Endothelial cell of umbilical vein (primary cell): ENCODE measurements around the gene MED25.

ENCODE experiments used
- CTCF ChIP-seq, 2 donors: IDR thresholded peaks; 1 replicate in 1 of 2; 2 replicates in 1 of 2; pipeline ENCODE4 v1.5.1; 2011; ENCODE audit warnings: low read length in 2 of 2, mild to moderate bottlenecking in 2 of 2, moderate library complexity in 2 of 2, control low read depth in 1 of 2, inconsistent platforms in 1 of 2, low read depth in 1 of 2; ENCODE audit not compliant: insufficient read depth in 1 of 2; ENCODE audit errors: extremely low read depth in 1 of 2
- FOS ChIP-seq: IDR thresholded peaks from 2 replicates; pipeline ENCODE4 v1.6.1; 2011; ENCODE audit warnings: mild to moderate bottlenecking, low read length, moderate library complexity, borderline replicate concordance; ENCODE audit not compliant: insufficient read depth
- GATA2 ChIP-seq: IDR thresholded peaks from 2 replicates; pipeline ENCODE4 v1.7.0; 2011; ENCODE audit warnings: low read depth, mild to moderate bottlenecking, moderate library complexity, mixed read lengths, low read length; ENCODE audit not compliant: insufficient read length, insufficient read depth
- POLR2A ChIP-seq: IDR thresholded peaks from 2 replicates; pipeline ENCODE4 v1.6.1; 2012; ENCODE audit warnings: low read depth, mild to moderate bottlenecking, control low read depth, low read length
- POLR2AphosphoS5 ChIP-seq: IDR thresholded peaks from 2 replicates; pipeline ENCODE4 v1.6.1; 2012; ENCODE audit warnings: low read depth, mild to moderate bottlenecking, control low read depth, low read length, moderate library complexity; ENCODE audit not compliant: insufficient read depth

DNA sequence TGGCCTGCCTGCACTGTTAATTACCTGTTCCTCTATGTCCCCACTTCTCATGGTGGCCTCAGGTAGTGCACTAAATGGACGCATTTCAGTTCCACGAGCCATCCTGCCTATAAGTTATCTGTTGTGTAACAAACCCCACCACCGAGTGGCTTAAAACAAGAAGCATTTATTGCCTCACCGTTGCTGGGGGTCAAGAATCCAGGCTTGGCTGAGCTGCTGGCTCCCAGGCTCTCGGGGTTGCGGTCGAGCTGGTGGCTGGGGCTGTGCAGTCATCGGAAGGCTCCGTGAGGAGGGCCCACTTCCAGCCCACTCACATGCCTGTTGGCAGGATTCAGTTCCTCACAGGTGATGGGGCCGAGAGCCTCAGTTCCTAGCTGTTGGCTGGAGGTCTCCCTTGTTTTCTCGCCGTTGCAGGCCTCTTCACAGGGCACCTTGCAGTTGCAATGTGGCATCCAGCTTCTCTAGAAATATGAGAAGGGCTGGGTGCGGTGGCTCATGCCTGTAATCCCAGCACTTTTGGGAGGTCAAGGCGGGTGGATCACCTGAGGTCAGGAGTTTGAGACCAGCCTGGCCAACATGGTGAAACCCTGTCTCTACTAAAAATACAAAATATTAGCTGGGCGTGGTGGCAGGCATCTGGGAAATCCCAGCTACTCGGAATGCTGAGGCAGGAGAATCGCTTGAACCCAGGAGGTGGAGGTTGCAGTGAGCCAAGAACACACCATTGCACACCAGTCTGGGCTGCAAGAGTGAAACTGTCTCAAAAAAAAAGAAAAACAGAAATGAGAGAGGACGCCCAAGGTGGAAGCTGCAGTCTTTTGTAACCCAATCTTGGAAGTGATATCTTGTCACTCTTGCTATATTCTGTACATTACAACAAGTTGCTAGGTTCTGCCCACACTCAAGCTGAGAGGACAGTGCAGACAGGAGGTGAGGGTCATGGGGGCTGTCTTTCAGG, 26.3 kb downstream of the MED25 start:
- no peak for TF ChIP-seq GATA2
- TF ChIP-seq CTCF (IDR thresholded peaks at IDR 0.05; ENCODE audit: extremely low read depth in 1 of 2, insufficient read depth in 1 of 2, low read depth in 1 of 2, low read length in 2 of 2), result no peak
- TF ChIP-seq FOS, result no peak
- no peak for TF ChIP-seq POLR2A
- TF ChIP-seq POLR2AphosphoS5, result no peak
